ENCODE measurements around the gene CHRNA3.

CHRNA3 gene

GRCh38 chr15:78666010-78666409 is 45.2 kb upstream of the CHRNA3 start:
- Histone ChIP-seq H3K9me3 (ENCODE audit: insufficient read depth, low read length) (no peaks in the 10 kb centered on the region), H4K20me1 (ENCODE audit: low read depth, low read length) (no peaks in the 10 kb centered on the region), H3F3A (ENCODE audit: insufficient read depth) (no peaks in the 10 kb centered on the region), H3K9ac (ENCODE audit: low read length) (no peak overlapping the region), H3K4me3 (ENCODE audit: insufficient read depth, low read length, poor library complexity, severe bottlenecking) (no peak overlapping the region), H3K9me2 (replicated peaks; ENCODE audit: insufficient read depth, low read length) (no peaks in the 10 kb centered on the region), H3K79me2 (ENCODE audit: insufficient read depth, low read length) (no peaks in the 10 kb centered on the region), H3K4me2 (ENCODE audit: low read depth, low read length, poor library complexity, severe bottlenecking) (no peak overlapping the region), H3K27ac (ENCODE audit: low read depth, low read length) (no peak overlapping the region), H3K36me3 (ENCODE audit: low read length) (no peaks in the 10 kb centered on the region), H3K27me3 (ENCODE audit: low read length) (no peaks in the 10 kb centered on the region), H2AFZ (ENCODE audit: low read depth, low read length, severe bottlenecking) (no peak overlapping the region)
- TF ChIP-seq, protein P1, sequence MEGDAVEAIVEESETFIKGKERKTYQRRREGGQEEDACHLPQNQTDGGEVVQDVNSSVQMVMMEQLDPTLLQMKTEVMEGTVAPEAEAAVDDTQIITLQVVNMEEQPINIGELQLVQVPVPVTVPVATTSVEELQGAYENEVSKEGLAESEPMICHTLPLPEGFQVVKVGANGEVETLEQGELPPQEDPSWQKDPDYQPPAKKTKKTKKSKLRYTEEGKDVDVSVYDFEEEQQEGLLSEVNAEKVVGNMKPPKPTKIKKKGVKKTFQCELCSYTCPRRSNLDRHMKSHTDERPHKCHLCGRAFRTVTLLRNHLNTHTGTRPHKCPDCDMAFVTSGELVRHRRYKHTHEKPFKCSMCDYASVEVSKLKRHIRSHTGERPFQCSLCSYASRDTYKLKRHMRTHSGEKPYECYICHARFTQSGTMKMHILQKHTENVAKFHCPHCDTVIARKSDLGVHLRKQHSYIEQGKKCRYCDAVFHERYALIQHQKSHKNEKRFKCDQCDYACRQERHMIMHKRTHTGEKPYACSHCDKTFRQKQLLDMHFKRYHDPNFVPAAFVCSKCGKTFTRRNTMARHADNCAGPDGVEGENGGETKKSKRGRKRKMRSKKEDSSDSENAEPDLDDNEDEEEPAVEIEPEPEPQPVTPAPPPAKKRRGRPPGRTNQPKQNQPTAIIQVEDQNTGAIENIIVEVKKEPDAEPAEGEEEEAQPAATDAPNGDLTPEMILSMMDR (IDR thresholded peaks at IDR 0.05; ENCODE audit: insufficient read depth, low read length, poor library complexity, severe bottlenecking): no peak
- no peak for TF ChIP-seq EZH2phosphoT487 (conservative IDR thresholded peaks at IDR 0.05; ENCODE audit: low read length)

- no peak overlapping the region for H3K27ac ChIP-seq (ENCODE audit: low read depth, low read length)
- no peaks in the 10 kb centered on the region for H3K9me2 ChIP-seq (replicated peaks; ENCODE audit: insufficient read depth, low read length)
- no peak overlapping the region for H3K9ac ChIP-seq (ENCODE audit: low read length)
- no peaks in the 10 kb centered on the region for H4K20me1 ChIP-seq (ENCODE audit: low read depth, low read length)
- H3K4me3 ChIP-seq (ENCODE audit: insufficient read depth, low read length, poor library complexity, severe bottlenecking): no peak overlapping the region
- H3K79me2 ChIP-seq (ENCODE audit: insufficient read depth, low read length): no peaks in the 10 kb centered on the region
- no peaks in the 10 kb centered on the region for H3K36me3 ChIP-seq (ENCODE audit: low read length)
- H3K9me3 ChIP-seq (ENCODE audit: insufficient read depth, low read length): no peaks in the 10 kb centered on the region
- H3K4me2 ChIP-seq (ENCODE audit: low read depth, low read length, poor library complexity, severe bottlenecking): no peak overlapping the region
- TF ChIP-seq, protein P1 (IDR thresholded peaks at IDR 0.05; ENCODE audit: insufficient read depth, low read length, poor library complexity, severe bottlenecking): no peak
- no peak for TF ChIP-seq EZH2phosphoT487 (conservative IDR thresholded peaks at IDR 0.05; ENCODE audit: low read length)
- no peak overlapping the region for H2AFZ ChIP-seq (ENCODE audit: low read depth, low read length, severe bottlenecking)
- H3F3A ChIP-seq (ENCODE audit: insufficient read depth): no peaks in the 10 kb centered on the region
- no peaks in the 10 kb centered on the region for H3K27me3 ChIP-seq (ENCODE audit: low read length)
Observed at GRCh38 chr15:78663703-78664102, 42.9 kb upstream of the CHRNA3 start.

DNA sequence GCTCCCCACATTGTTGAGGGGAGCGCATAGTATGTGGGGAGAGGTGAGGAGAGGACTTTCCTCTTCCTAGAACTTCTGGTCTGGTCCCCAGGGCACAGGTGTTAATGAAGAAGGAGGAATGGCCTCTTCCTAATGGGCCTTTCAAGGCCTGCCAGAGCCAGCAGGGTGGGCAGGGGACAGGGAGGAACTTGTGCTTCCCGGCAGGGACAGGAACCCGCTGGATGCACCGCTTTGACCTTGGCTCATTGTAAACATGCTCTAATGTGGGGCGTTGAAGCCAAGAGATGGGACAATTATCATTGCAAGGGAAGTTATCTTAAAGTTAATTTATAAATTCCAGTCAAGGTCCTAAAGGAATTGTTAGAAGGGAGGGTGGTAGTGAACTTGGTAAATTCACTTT is 41.2 kb upstream of the CHRNA3 start:
- TF ChIP-seq, protein P1 (IDR thresholded peaks at IDR 0.05; ENCODE audit: insufficient read depth, low read length, poor library complexity, severe bottlenecking): no peak
- no peak overlapping the region for H3K4me2 ChIP-seq (ENCODE audit: low read depth, low read length, poor library complexity, severe bottlenecking)

GRCh38 chr15:78661001-78661400 is 40.2 kb upstream of the CHRNA3 start:
- H3K27ac ChIP-seq (ENCODE audit: low read depth, low read length): no peak overlapping the region
- H3K9ac ChIP-seq (ENCODE audit: low read length): no peak overlapping the region
- H3K9me2 ChIP-seq (replicated peaks; ENCODE audit: insufficient read depth, low read length): no peaks in the 10 kb centered on the region
- no peaks in the 10 kb centered on the region for H3K36me3 ChIP-seq (ENCODE audit: low read length)
- no peak overlapping the region for H3K4me3 ChIP-seq (ENCODE audit: insufficient read depth, low read length, poor library complexity, severe bottlenecking)
- H3K27me3 ChIP-seq (ENCODE audit: low read length): no peaks in the 10 kb centered on the region
- no peaks in the 10 kb centered on the region for H3F3A ChIP-seq (ENCODE audit: insufficient read depth)
- H4K20me1 ChIP-seq (ENCODE audit: low read depth, low read length): no peaks in the 10 kb centered on the region
- no peaks in the 10 kb centered on the region for H3K79me2 ChIP-seq (ENCODE audit: insufficient read depth, low read length)
- no peak overlapping the region for H2AFZ ChIP-seq (ENCODE audit: low read depth, low read length, severe bottlenecking)
- no peak overlapping the region for H3K4me2 ChIP-seq (ENCODE audit: low read depth, low read length, poor library complexity, severe bottlenecking)
- TF ChIP-seq, protein P1 (IDR thresholded peaks at IDR 0.05; ENCODE audit: insufficient read depth, low read length, poor library complexity, severe bottlenecking): no peak
- TF ChIP-seq EZH2phosphoT487 (conservative IDR thresholded peaks at IDR 0.05; ENCODE audit: low read length): no peak
- H3K9me3 ChIP-seq (ENCODE audit: insufficient read depth, low read length): no peaks in the 10 kb centered on the region

More for the DNA sequence above, 41.2 kb upstream of the CHRNA3 start:
- Histone ChIP-seq H3K79me2 (ENCODE audit: insufficient read depth, low read length) (no peaks in the 10 kb centered on the region), H2AFZ (ENCODE audit: low read depth, low read length, severe bottlenecking) (no peak overlapping the region), H3K9me2 (replicated peaks; ENCODE audit: insufficient read depth, low read length) (no peaks in the 10 kb centered on the region), H4K20me1 (ENCODE audit: low read depth, low read length) (no peaks in the 10 kb centered on the region), H3K4me3 (ENCODE audit: insufficient read depth, low read length, poor library complexity, severe bottlenecking) (no peak overlapping the region), H3F3A (ENCODE audit: insufficient read depth) (no peaks in the 10 kb centered on the region), H3K9me3 (ENCODE audit: insufficient read depth, low read length) (no peaks in the 10 kb centered on the region), H3K27ac (ENCODE audit: low read depth, low read length) (no peak overlapping the region), H3K36me3 (ENCODE audit: low read length) (no peaks in the 10 kb centered on the region), H3K27me3 (ENCODE audit: low read length) (no peaks in the 10 kb centered on the region), H3K9ac (ENCODE audit: low read length) (no peak overlapping the region)
